HCT116 (cell line): ENCODE results near the gene SSX7.
"Not testable (repeated sequence)": the region's sequence is repeated elsewhere in the genome, so short reads cannot be mapped to it uniquely, and the experiment has no call there.

Experiments used
- EZH2 ChIP-seq: fragments of 200-600 bp; sonication (generic); IDR thresholded peaks from 2 replicates; pipeline ENCODE4 v1.6.1; 2017; ENCODE audit warnings: antibody characterized with exemption, mixed run types
- EZH2phosphoT487 ChIP-seq: fragments of 200-600 bp; IDR thresholded peaks from 2 replicates; pipeline ENCODE4 v1.6.1; 2018; ENCODE audit warnings: antibody characterized with exemption, borderline replicate concordance
- POLR2A ChIP-seq: IDR thresholded peaks from 2 replicates; pipeline ENCODE4 v1.7.0; 2011; ENCODE audit warnings: borderline replicate concordance; ENCODE audit not compliant: insufficient read depth, insufficient read length; ENCODE audit errors: extremely low read depth
- SP1 ChIP-seq: IDR thresholded peaks from 2 replicates; pipeline ENCODE4 v1.6.1; 2012; ENCODE audit warnings: low read depth
- TF ChIP-seq, protein P1 (sequence below), 3 experiments: fragments of 200-600 bp in 1 of 3; sonication (generic) in 1 of 3; IDR thresholded peaks in 2 of 3; conservative IDR thresholded peaks in 1 of 3; 2 replicates each; pipeline ENCODE4 v1.5.1; 2012 to 2017; ENCODE audit warnings: low read depth in 2 of 3, low read length in 2 of 3, antibody characterized with exemption in 1 of 3, borderline replicate concordance in 1 of 3, control low read depth in 1 of 3, mild to moderate bottlenecking in 1 of 3, mixed read lengths in 1 of 3, mixed run types in 1 of 3, moderate library complexity in 1 of 3; ENCODE audit not compliant: insufficient read depth in 1 of 3
- TF ChIP-seq, protein P2 (sequence below): IDR thresholded peaks from 2 replicates; pipeline ENCODE4 v1.6.1; 2012

DNA sequence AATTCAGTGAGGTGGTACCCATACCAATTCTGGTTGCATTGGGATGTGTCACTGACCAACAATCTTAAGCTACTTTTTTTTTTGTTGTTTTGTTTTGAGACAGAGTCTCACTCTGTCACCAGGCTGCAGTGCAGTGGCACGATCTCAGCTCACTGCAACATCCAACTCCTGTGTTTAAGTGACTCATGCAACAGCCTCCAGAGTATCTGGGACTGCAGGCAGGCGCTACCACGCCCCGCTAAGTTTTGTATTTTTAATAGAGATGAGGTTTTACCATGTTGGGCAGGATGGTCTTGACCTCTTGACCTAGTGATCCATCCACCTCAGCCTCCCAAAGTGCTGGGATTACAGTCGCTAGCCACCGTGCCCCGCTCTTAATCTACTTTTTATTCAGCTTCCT is 5.7 kb downstream of the SSX7 start:
- TF ChIP-seq, protein P1, sequence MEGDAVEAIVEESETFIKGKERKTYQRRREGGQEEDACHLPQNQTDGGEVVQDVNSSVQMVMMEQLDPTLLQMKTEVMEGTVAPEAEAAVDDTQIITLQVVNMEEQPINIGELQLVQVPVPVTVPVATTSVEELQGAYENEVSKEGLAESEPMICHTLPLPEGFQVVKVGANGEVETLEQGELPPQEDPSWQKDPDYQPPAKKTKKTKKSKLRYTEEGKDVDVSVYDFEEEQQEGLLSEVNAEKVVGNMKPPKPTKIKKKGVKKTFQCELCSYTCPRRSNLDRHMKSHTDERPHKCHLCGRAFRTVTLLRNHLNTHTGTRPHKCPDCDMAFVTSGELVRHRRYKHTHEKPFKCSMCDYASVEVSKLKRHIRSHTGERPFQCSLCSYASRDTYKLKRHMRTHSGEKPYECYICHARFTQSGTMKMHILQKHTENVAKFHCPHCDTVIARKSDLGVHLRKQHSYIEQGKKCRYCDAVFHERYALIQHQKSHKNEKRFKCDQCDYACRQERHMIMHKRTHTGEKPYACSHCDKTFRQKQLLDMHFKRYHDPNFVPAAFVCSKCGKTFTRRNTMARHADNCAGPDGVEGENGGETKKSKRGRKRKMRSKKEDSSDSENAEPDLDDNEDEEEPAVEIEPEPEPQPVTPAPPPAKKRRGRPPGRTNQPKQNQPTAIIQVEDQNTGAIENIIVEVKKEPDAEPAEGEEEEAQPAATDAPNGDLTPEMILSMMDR (IDR thresholded peaks at IDR 0.05 in 2 of 3, conservative IDR thresholded peaks at IDR 0.05 in 1 of 3; ENCODE audit: borderline replicate concordance in 1 of 3, insufficient read depth in 1 of 3, low read depth in 2 of 3, low read length in 2 of 3): not testable (repeated sequence)
- not testable (repeated sequence) for TF ChIP-seq EZH2, POLR2A, EZH2phosphoT487, SP1
- TF ChIP-seq, protein P2, sequence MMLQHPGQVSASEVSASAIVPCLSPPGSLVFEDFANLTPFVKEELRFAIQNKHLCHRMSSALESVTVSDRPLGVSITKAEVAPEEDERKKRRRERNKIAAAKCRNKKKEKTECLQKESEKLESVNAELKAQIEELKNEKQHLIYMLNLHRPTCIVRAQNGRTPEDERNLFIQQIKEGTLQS: not testable (repeated sequence)
